Ascending aorta (tissue), 2 donors: Measurements from ENCODE around the gene FKBP2. TPM values are rescaled to one million over a fixed set of nuclear protein-coding genes. Genes with fewer than 3 reads are reported as not detected.

Experiments used
- DNase-seq, 2 donors: peaks; one replicate each; pipeline ENCODE4 v3.0.0-alpha.2; 2019; ENCODE audit warnings: low spot score in 2 of 2
- H3K27ac ChIP-seq, 2 donors: fragments of 200-600 bp; sonication (generic); one replicate each; pipeline ENCODE4 v1.5.1; 2016 to 2017; ENCODE audit warnings: mild to moderate bottlenecking in 1 of 2
- H3K27me3 ChIP-seq: fragments of 200-600 bp; sonication (generic); one replicate; pipeline ENCODE4 v1.5.1; 2017
- H3K36me3 ChIP-seq, 2 donors: fragments of 200-600 bp; sonication (generic); one replicate each; pipeline ENCODE4 v1.5.1; 2016
- H3K4me1 ChIP-seq, 2 donors: fragments of 200-600 bp; sonication (generic); one replicate each; pipeline ENCODE4 v1.5.1; 2016 to 2017; ENCODE audit warnings: mild to moderate bottlenecking in 1 of 2
- H3K4me3 ChIP-seq, 2 donors: fragments of 200-600 bp; sonication (generic); one replicate each; pipeline ENCODE4 v1.5.1; 2016 to 2017; ENCODE audit warnings: mild to moderate bottlenecking in 1 of 2
- H3K9me3 ChIP-seq, 2 donors: fragments of 200-600 bp; sonication (generic); one replicate each; pipeline ENCODE4 v1.5.1; 2016
- intact Hi-C: fragments of 100-400 bp; cut with DNase I; formaldehyde crosslinking; loops from one replicate; pipeline ENCODE4 v1.15.1; 2023
- total RNA-seq: library from RNA; depleted of rRNA; stranded (reverse); fragments of >200 nt; gene quantifications from one replicate; pipeline ENCODE4 v1.1.0, GENCODE V29; 2016
- TF ChIP-seq, protein P1 (sequence below), 3 experiments: fragments of 200-600 bp in 2 of 3; fragments of 450-650 bp in 1 of 3; sonication (generic) in 2 of 3; IDR thresholded peaks; one replicate each; pipeline ENCODE4 v1.5.1; 2016 to 2019; ENCODE audit warnings: antibody characterized with exemption in 3 of 3, mild to moderate bottlenecking in 1 of 3, moderate library complexity in 1 of 3

The FKBP2 gene
- total RNA-seq, 1 donor from 2014 or later: 17.7 TPM

DNA sequence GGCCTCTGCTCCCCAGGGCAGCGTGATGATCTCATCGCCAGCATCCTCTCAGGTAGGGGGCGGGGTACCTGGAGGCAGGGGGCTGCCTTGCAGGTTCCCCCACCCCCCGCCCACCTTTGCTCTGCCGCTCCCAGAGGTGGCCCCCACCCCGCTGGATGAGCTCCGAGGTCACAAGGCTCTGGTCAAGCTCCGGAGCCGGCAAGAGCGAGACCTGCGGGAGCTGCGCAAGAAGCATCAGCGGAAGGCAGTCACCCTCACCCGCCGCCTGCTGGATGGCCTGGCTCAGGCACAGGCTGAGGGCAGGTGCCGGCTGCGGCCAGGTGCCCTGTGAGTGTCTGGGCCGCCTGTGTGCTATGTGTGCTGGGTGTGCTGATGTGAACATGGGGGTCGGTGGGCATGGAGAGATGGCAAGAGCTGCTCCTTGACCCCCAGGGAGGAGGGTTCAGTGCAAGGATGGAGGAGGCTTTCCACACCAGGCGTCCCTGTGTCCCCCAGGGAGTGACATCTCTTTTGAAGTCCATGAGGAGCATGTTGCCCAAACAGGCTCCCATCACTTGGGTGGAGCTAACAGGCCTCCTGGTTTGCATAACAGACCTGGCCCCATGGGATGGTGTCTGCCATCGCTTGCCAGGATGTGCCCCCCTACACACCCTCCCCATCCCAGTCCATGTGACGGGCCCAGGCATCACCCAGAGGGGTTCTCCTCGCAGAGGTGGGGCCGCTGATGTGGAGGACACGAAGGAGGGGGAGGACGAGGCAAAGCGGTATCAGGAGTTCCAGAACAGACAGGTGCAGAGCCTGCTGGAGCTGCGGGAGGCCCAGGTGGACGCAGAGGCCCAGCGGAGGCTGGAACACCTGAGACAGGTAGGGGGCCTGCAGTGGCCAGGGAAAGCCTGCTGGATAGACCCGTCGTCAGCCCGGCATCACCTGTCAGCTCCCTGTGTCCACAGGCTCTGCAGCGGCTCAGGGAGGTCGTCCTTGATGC lies 24.6 kb downstream of the FKBP2 start:
- H3K27me3 ChIP-seq: no peaks in the 10 kb centered on the region
- H3K36me3 ChIP-seq: peaks cover 48 to 65% of the 10 kb centered on the region in 2 donors
- no peak overlapping the region for H3K4me3 ChIP-seq
- intact Hi-C loops: no loop called here
- H3K9me3 ChIP-seq: no peaks in the 10 kb centered on the region
- DNase-seq: no peak
- TF ChIP-seq, protein P1, sequence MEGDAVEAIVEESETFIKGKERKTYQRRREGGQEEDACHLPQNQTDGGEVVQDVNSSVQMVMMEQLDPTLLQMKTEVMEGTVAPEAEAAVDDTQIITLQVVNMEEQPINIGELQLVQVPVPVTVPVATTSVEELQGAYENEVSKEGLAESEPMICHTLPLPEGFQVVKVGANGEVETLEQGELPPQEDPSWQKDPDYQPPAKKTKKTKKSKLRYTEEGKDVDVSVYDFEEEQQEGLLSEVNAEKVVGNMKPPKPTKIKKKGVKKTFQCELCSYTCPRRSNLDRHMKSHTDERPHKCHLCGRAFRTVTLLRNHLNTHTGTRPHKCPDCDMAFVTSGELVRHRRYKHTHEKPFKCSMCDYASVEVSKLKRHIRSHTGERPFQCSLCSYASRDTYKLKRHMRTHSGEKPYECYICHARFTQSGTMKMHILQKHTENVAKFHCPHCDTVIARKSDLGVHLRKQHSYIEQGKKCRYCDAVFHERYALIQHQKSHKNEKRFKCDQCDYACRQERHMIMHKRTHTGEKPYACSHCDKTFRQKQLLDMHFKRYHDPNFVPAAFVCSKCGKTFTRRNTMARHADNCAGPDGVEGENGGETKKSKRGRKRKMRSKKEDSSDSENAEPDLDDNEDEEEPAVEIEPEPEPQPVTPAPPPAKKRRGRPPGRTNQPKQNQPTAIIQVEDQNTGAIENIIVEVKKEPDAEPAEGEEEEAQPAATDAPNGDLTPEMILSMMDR (IDR thresholded peaks at IDR 0.05): no peak
- H3K4me1 ChIP-seq: peaks cover 11 to 23% of the 10 kb centered on the region in 2 donors
- no peak overlapping the region for H3K27ac ChIP-seq

DNA sequence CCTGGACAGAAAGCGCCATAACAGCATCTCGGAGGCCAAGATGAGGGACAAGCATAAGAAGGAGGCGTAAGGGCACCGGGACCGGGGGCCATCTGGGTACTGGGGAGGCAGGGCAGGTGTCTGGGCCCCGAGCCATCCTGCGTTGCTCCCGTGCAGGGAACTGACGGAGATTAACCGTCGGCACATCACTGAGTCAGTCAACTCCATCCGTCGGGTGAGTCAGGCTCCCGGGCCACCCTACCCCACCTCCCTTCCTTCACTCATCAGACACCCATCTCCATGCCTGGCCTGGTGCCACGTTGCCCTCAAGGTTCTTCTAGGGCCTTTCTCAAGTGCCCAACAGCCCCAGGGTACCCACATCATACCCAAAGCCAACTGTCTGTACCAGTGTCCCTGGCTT lies 25.4 kb downstream of the FKBP2 start:
- intact Hi-C loops: no loop called here
- H3K9me3 ChIP-seq: no peaks in the 10 kb centered on the region
- H3K4me3 ChIP-seq: no peak overlapping the region
- H3K27ac ChIP-seq: no peak overlapping the region
- no peak for DNase-seq
- TF ChIP-seq, protein P1 (IDR thresholded peaks at IDR 0.05): no peak
- H3K36me3 ChIP-seq: peaks cover 47 to 59% of the 10 kb centered on the region in 2 donors
- H3K4me1 ChIP-seq: peaks cover 11 to 23% of the 10 kb centered on the region in 2 donors
- H3K27me3 ChIP-seq: no peaks in the 10 kb centered on the region

DNA sequence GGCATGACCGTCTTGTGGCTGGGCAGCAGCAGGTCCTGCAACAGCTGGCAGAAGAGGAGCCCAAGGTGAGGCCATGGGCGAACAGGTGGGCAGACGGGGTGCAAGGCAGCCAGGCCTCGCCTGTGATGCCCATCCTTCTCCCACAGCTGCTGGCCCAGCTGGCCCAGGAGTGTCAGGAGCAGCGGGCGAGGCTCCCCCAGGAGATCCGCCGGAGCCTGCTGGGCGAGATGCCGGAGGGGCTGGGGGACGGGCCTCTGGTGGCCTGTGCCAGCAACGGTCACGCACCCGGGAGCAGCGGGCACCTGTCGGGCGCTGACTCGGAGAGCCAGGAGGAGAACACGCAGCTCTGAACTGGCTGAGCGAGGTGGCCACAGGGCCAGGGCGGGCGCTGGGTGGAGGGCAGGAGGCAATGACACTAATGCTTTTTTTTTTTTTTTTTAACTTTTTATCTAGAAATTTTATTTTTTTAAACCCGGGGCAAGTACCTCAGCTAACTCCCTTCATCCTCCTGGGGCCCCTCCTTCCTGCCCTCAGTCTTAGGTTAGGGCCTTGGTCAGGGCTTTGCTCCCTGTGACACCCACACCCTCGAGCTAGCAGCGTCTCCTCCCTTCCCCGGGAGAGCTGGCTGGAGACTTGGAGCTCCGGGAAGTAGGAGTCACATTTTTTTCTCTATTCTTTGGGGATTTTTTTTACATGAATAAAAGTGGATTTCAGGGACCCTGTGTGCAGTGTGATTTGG lies 26.5 kb downstream of the FKBP2 start:
- Histone ChIP-seq H3K27ac (peak overlapping the region; percentile 90 to 98), H3K9me3 (no peaks in the 10 kb centered on the region), H3K4me3 (no peak overlapping the region), H3K4me1 (peaks cover 17 to 32% of the 10 kb centered on the region in 2 donors), H3K27me3 (no peaks in the 10 kb centered on the region), H3K36me3 (peaks cover 37 to 49% of the 10 kb centered on the region in 2 donors)
- TF ChIP-seq, protein P1 (IDR thresholded peaks at IDR 0.05): no peak
- intact Hi-C loops: no loop called here
- no peak for DNase-seq

DNA sequence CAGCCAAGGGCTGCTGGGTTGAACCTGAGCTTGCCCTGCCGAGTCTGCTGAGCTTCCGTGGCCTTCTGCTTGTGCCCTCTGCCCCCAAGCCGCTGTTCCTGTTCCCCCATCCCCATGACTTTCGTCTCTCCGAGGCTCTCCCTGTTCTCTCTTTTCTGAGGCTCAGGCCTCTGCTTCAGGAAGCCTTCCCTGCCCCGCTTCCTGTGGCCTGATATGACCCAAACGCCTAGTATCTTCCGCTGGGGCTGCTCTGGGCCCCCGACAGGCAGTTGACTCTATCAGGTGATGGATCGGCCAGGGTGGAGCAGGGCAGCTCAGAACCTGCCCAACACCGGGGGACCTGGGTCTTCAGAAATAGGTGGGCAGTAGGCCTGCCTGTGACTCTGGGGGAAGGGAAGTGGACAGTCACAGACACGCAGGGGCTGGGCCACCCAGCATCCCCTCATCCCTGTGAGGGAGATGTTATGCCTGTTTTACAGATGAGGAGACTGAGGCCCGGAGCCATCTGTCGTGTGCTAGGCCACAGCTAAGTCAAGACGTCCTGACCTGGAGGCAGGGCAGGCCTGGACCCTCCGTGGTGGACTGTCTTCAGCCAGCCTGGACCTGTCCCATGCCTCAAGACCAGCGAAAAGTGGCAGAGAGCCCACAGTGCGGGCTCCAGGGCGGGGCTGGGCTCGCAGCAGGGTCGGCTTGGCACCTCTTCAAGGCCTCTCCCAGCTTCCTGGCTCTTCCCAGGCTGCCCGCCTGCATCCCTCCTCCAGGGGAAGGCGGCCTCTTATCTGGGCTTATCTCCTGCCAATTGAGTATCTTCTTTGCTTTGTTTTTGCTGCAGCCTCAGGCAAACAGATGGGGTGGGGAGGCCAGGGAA lies 27.4 kb downstream of the FKBP2 start:
- Histone ChIP-seq H3K4me3 (peak overlapping the region; percentile 71 to 99), H3K36me3 (peaks cover 28 to 40% of the 10 kb centered on the region in 2 donors), H3K27me3 (no peaks in the 10 kb centered on the region), H3K27ac (peak overlapping the region; percentile 90 to 98), H3K4me1 (peaks cover 17 to 32% of the 10 kb centered on the region in 2 donors), H3K9me3 (no peaks in the 10 kb centered on the region)
- intact Hi-C loops: no loop called here
- TF ChIP-seq, protein P1 (IDR thresholded peaks at IDR 0.05): no peak
- no peak for DNase-seq
